Sigmoid colon (tissue), 7 donors: ENCODE measurements around the gene SPTBN5. TPM values are rescaled to one million over a fixed set of nuclear protein-coding genes. Genes with fewer than 3 reads are reported as not detected.

Source experiments
- DNase-seq: peaks from one replicate; pipeline ENCODE4 v3.0.0-alpha.2; 2019
- H3K27ac ChIP-seq, 4 donors: fragments of 200-600 bp; sonication (generic); one replicate each; pipeline ENCODE4 v1.5.1; 2016 to 2019; ENCODE audit warnings: mild to moderate bottlenecking in 1 of 4
- H3K27me3 ChIP-seq, 3 donors: fragments of 200-600 bp; sonication (generic); one replicate each; pipeline ENCODE4 v1.5.1; 2019; ENCODE audit warnings: mild to moderate bottlenecking in 1 of 3
- H3K36me3 ChIP-seq, 4 donors: fragments of 200-600 bp; sonication (generic); one replicate each; pipeline ENCODE4 v1.5.1; 2016 to 2019
- H3K4me1 ChIP-seq, 4 donors: fragments of 200-600 bp; sonication (generic); one replicate each; pipeline ENCODE4 v1.5.1; 2017 to 2019
- H3K4me3 ChIP-seq, 4 donors: fragments of 200-600 bp; sonication (generic); one replicate each; pipeline ENCODE4 v1.5.1; 2017 to 2019; ENCODE audit warnings: mild to moderate bottlenecking in 2 of 4, moderate library complexity in 1 of 4
- H3K9me3 ChIP-seq, 4 donors: fragments of 200-600 bp in 3 of 4; sonication (generic) in 3 of 4; one replicate each; pipeline versions ENCODE4 v1.5.1 to v1.6.1; 2013 to 2019
- CTCF ChIP-seq, 4 experiments: fragments of 450-650 bp in 3 of 4; fragments of 200-600 bp in 1 of 4; IDR thresholded peaks; one replicate each; pipeline ENCODE4 v1.5.1; 2016 to 2019; ENCODE audit warnings: antibody characterized with exemption in 4 of 4, mild to moderate bottlenecking in 3 of 4, moderate library complexity in 2 of 4
- EP300 ChIP-seq, 4 donors: sonication (generic); formaldehyde crosslinking; IDR thresholded peaks; one replicate each; pipeline ENCODE4 v1.6.1; 2017; ENCODE audit warnings: antibody characterized with exemption in 4 of 4
- POLR2A ChIP-seq, 2 donors: fragments of 450-650 bp; IDR thresholded peaks; one replicate each; pipeline ENCODE4 v1.6.1; 2016; ENCODE audit warnings: antibody characterized with exemption in 2 of 2, mild to moderate bottlenecking in 2 of 2, moderate library complexity in 2 of 2
- POLR2AphosphoS5 ChIP-seq, 4 donors: sonication (generic); formaldehyde crosslinking; IDR thresholded peaks; one replicate each; pipeline ENCODE4 v1.6.1; 2017; ENCODE audit warnings: antibody characterized with exemption in 4 of 4
- WGBS, 2 donors: extraction: QIAGEN DNeasy Blood & Tissue Kit; methylation state at CpG; one replicate each; pipeline ENCODE4 v1.1.7; 2013; 5-methylcytosine and 5-hydroxymethylcytosine counted together
- intact Hi-C: fragments of 100-400 bp; cut with DNase I; formaldehyde crosslinking; loops from one replicate; pipeline ENCODE4 v1.15.1; 2023
- polyA plus RNA-seq, 3 donors: library from polyadenylated mRNA; stranded (reverse); fragments of 200-250 nt; gene quantifications; one replicate each; pipeline ENCODE4 v1.2.3, GENCODE V29; 2013
- small RNA-seq, 3 donors: library from RNA; depleted of rRNA; stranded (forward); fragments of <200 nt; gene quantifications; one replicate each; pipeline ENCODE3, GENCODE V24; 2016
- total RNA-seq, 4 donors: library from RNA; depleted of rRNA; stranded (reverse); fragments of >200 nt; gene quantifications; one replicate each; pipeline ENCODE4 v1.1.0, GENCODE V29; 2016
- donor health status: healthy with polysubstance abuse.
- donor health status: Bipolar disorder and iron deficiency.
- donor health status: healthy.

SPTBN5 gene
- total and polyA plus RNA-seq, 7 donors: under 0.01 to 2.3 (median 0.60) TPM

- 96 to 98% methylated on average over 3 of the region's 3 CpGs for WGBS, 2 donors
- no peak for DNase-seq
- TF ChIP-seq EP300 (IDR thresholded peaks at IDR 0.05) (no peak), POLR2A (IDR thresholded peaks at IDR 0.05) (no peak), POLR2AphosphoS5 (IDR thresholded peaks at IDR 0.05) (no peak), CTCF (IDR thresholded peaks at IDR 0.05) (no peak)
- Histone ChIP-seq H3K4me3 (no peak overlapping the region), H3K27ac (peak overlapping the region in 1 of 4 donors; percentile 21), H3K27me3 (no peaks in the 10 kb centered on the region), H3K36me3 (peaks cover 0 to 27% (median 10%) of the 10 kb centered on the region in 4 donors), H3K4me1 (peaks cover 0 to 29% (median 20%) of the 10 kb centered on the region in 4 donors), H3K9me3 (no peaks in the 10 kb centered on the region)
- intact Hi-C loops: no loop called here
These were observed 91.9 kb downstream of the SPTBN5 start for GRCh38 chr15:41801850-41802455.

- Histone ChIP-seq H3K27ac (peak overlapping the region in 1 of 4 donors; percentile 12), H3K9me3 (no peaks in the 10 kb centered on the region), H3K27me3 (no peaks in the 10 kb centered on the region), H3K36me3 (peaks cover 0 to 27% (median 10%) of the 10 kb centered on the region in 4 donors), H3K4me1 (peaks cover 0 to 36% (median 23%) of the 10 kb centered on the region in 4 donors), H3K4me3 (no peak overlapping the region)
- no peak for DNase-seq
- TF ChIP-seq POLR2A (IDR thresholded peaks at IDR 0.05): no peak
- no peak for TF ChIP-seq CTCF (IDR thresholded peaks at IDR 0.05)
- no peak for TF ChIP-seq POLR2AphosphoS5 (IDR thresholded peaks at IDR 0.05)
- no peak for TF ChIP-seq EP300 (IDR thresholded peaks at IDR 0.05)
- 85 to 91% methylated on average over 3 of the region's 3 CpGs for WGBS, 2 donors
- intact Hi-C loops: no loop called here
These were observed 92.7 kb downstream of the SPTBN5 start for GRCh38 chr15:41801185-41801584.

GRCh38 chr15:41799488-41799805 is 94.4 kb downstream of the SPTBN5 start:
- H3K9me3 ChIP-seq: no peaks in the 10 kb centered on the region
- TF ChIP-seq POLR2A (IDR thresholded peaks at IDR 0.05) (no peak), EP300 (IDR thresholded peaks at IDR 0.05) (no peak), CTCF (IDR thresholded peaks at IDR 0.05) (no peak), POLR2AphosphoS5 (IDR thresholded peaks at IDR 0.05) (no peak)
- H3K4me3 ChIP-seq: no peak overlapping the region
- 81 to 90% methylated on average over 5 of the region's 5 CpGs for WGBS, 2 donors
- H3K36me3 ChIP-seq: peaks cover 0 to 27% (median 10%) of the 10 kb centered on the region in 4 donors
- H3K4me1 ChIP-seq: peaks cover 0 to 22% (median 17%) of the 10 kb centered on the region in 4 donors
- no peak for DNase-seq
- H3K27me3 ChIP-seq: no peaks in the 10 kb centered on the region
- intact Hi-C loops: no loop called here
- H3K27ac ChIP-seq: peak overlapping the region in 1 of 4 donors; percentile 24

GRCh38 chr15:41798607-41799487 is 95.0 kb downstream of the SPTBN5 start:
- no peak for TF ChIP-seq POLR2A (IDR thresholded peaks at IDR 0.05)
- no peak for TF ChIP-seq POLR2AphosphoS5 (IDR thresholded peaks at IDR 0.05)
- H3K27ac ChIP-seq: peak overlapping the region in 1 of 4 donors; percentile 24

More at GRCh38 chr15:41798607-41799487, 95.0 kb downstream of the SPTBN5 start:
- H3K4me3 ChIP-seq: no peak overlapping the region
- H3K27me3 ChIP-seq: no peaks in the 10 kb centered on the region
- H3K36me3 ChIP-seq: peaks cover 0 to 27% (median 10%) of the 10 kb centered on the region in 4 donors
- peaks cover 0 to 16% (median 11%) of the 10 kb centered on the region in 4 donors for H3K4me1 ChIP-seq
- 90 to 92% methylated on average over 9 of the region's 9 CpGs for WGBS, 2 donors
- no peak for DNase-seq
- H3K9me3 ChIP-seq: no peaks in the 10 kb centered on the region
- intact Hi-C loops: no loop called here

Small RNA genes within 50 kb of the gene (small RNA-seq; reads per million reads assigned to genes)
- gene JMJD7-PLA2G4B (0 reads per million in 3 donors), gene MIR4310 (0 reads per million in 3 donors), gene RNA5SP393 (0 reads per million in 3 donors)

Other genes starting within 250 kb of the SPTBN5 start
- 10 to 100 TPM; 36.0 to 64.8 (median 60.6) TPM for gene MGA, start 233.6 kb downstream of the SPTBN5 start, total RNA-seq
- 1 to 10 TPM; 1.4 to 5.6 (median 2.4) TPM for gene MGA, start 233.6 kb downstream of the SPTBN5 start, polyA plus RNA-seq
- 10 to 100 TPM; 15.0 to 42.7 (median 22.3) TPM for gene MAPKBP1, start 119.6 kb downstream of the SPTBN5 start, total RNA-seq
- gene MAPKBP1, start 119.6 kb downstream of the SPTBN5 start, polyA plus RNA-seq: 1 to 10 TPM; 2.3 to 9.5 (median 3.0) TPM
- 10 to 100 TPM in 3 of 4 donors, 1 to 10 TPM in 1; 9.7 to 14.0 (median 12.1) TPM for gene JMJD7, start 66.0 kb downstream of the SPTBN5 start, total RNA-seq
- gene JMJD7, start 66.0 kb downstream of the SPTBN5 start, polyA plus RNA-seq: 10 to 100 TPM in 2 of 3 donors, 1 to 10 TPM in 1; 9.5 to 12.4 (median 10.2) TPM
- 1 to 10 TPM; 1.6 to 5.3 (median 3.4) TPM for gene PLA2G4B, start 55.2 kb downstream of the SPTBN5 start, total RNA-seq
- 1 to 10 TPM in 1 of 3 donors, under 1 TPM in 1, not detected in 1; 0.92 to 6.5 TPM for gene PLA2G4B, start 55.2 kb downstream of the SPTBN5 start, polyA plus RNA-seq
- 10 to 100 TPM in 3 of 4 donors, 1 to 10 TPM in 1; 8.9 to 13.0 (median 11.3) TPM for gene EHD4, start 78.5 kb upstream of the SPTBN5 start, total RNA-seq
- gene EHD4, start 78.5 kb upstream of the SPTBN5 start, polyA plus RNA-seq: 10 to 100 TPM; 16.8 to 37.0 (median 30.5) TPM
- not detected for gene PLA2G4E, start 127.0 kb upstream of the SPTBN5 start, total RNA-seq
- under 1 TPM in 1 of 3 donors, not detected in 2; 0.13 TPM for gene PLA2G4E, start 127.0 kb upstream of the SPTBN5 start, polyA plus RNA-seq
- under 1 TPM in 1 of 4 donors, not detected in 3; 0.28 TPM for gene PLA2G4D, start 200.5 kb upstream of the SPTBN5 start, total RNA-seq
- under 1 TPM in 2 of 3 donors, not detected in 1; under 0.01 to 0.31 TPM for gene PLA2G4D, start 200.5 kb upstream of the SPTBN5 start, polyA plus RNA-seq